Fibroblast of gingiva (primary cell): ENCODE data around the gene FAM98B.

Experiments used
- DNase-seq: peaks from one replicate; pipeline ENCODE4 v3.0.0-alpha.2; 2011; ENCODE audit warnings: low read depth

The FAM98B gene

GRCh38 chr15:38508647-38509046 is 54.7 kb downstream of the FAM98B start:
- no peak for DNase-seq

DNA sequence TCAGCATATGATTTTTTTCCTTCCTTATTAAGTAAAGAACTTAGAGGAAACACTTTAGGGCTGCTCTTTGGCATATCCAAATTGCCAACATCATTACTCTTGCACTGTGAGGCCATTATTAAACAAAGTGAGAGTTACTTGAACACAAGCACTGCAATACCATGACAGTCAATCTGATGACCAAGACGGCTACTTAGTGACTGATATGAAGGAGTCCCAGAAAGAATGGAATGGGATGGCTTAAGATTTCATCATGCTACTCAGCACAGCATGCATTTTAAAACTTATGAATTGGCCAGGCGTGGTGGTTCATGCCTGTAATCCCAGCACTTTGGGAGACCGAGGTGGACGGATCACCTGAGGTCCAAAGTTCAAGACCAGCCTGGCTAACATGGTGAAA is 55.2 kb downstream of the FAM98B start:
- no peak for DNase-seq

DNA sequence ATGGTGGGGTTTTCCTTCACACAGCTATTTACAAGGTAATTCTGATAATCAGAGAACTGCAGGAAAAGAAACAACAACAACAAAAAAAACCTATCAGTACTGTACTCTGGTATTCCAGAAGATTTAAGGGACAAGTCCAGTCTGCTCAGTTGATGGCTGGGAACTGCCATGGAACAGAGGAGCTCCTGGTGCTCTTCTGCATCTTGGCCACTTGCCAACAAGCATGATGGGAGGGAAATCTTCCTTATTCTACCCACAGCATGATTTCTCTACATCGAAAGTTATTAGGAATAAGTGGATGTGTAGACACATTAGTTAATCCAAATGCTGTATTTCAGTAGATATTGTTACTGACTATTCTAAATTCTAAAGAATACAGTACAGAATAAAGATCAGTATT is 59.0 kb downstream of the FAM98B start:
- no peak for DNase-seq

- no peak for DNase-seq
Observed at GRCh38 chr15:38514601-38515000, 60.7 kb downstream of the FAM98B start.

- DNase-seq = no peak
Observed at GRCh38 chr15:38516626-38517025, 62.7 kb downstream of the FAM98B start.

GRCh38 chr15:38517312-38517975 is 63.5 kb downstream of the FAM98B start:
- DNase-seq = no peak

- DNase-seq = no peak
Observed at GRCh38 chr15:38518084-38518483, 64.2 kb downstream of the FAM98B start.

DNA sequence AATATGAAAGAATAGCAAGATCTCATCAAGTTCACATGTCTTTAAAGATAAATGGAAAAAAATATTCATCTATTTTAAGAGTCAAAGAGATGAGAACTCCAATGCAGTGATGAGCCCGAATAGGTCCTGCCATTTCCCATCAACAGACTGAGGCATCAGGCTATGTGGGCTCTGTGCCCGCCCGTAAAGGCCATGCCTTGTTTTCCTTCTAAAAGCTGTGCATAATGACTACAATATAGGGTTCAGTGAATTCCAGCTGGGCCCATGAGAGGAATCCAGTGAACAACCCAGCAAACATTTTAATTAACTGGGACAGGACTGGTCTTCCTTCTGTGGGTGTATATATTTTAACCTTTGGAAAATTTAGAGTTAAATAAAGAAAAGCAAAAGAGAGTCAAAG is 66.1 kb downstream of the FAM98B start:
- DNase-seq = no peak

DNA sequence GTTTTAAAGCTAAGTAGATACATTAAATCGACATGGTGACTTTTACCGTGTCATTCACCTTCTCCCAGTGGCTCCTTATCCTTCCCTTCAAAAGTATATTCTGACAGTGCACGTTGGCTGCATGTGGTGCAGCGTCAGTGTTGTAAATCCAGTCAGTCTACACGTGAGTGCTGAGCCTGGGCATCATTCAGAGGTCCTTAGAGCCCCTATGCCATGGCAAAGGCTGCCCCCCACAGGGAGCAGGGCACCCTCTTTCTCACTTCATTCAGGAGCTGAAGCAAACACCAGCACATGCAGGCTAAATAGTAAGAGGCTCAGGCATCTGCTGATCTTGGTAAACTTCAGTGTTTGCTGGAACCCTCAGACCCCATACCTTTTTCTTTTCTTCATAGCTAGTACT is 67.4 kb downstream of the FAM98B start:
- DNase-seq = no peak

GRCh38 chr15:38522922-38523321 is 69.0 kb downstream of the FAM98B start:
- DNase-seq = no peak

DNA sequence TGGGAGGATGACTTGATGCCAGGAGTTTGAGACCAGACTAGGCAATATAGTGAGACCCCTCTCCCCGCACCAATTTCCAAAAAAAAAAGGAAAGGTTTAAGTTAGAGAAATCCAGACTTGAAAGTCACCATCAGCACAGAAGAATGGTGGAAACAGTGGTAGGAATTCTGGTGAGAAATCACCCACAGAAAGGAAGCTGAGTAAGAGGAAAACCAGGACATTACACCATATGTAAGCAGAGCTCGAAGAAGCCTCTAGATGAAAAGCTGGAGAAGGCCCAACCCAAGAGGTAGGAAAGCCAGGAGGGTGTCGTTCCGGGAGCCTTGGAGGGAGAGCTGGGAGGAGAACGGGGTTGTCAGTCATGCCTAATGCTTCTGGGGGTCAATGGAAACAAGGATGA is 70.2 kb downstream of the FAM98B start:
- DNase-seq = no peak

GRCh38 chr15:38525489-38525888 is 71.6 kb downstream of the FAM98B start:
- DNase-seq = no peak

- DNase-seq = no peak
Observed at GRCh38 chr15:38526158-38526557, 72.2 kb downstream of the FAM98B start.

DNA sequence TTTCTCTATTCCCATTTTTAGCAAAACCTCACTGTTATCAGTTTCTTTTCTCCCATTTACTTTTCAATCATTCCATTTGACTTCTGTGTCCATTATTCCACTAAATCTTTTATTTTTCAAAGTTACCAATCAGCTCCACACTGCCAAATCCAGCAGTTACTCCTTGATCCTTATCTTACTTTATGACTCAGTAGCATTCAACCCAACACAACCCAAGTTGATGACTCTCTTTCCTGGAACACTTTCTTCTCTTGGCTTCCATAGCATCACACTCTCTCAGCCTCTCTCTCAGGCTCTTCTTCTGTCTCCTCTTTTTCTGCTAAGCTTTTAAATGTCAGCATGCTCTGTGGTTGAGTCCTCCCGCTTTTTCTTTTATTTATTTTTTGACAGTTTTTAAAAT is 74.4 kb downstream of the FAM98B start:
- DNase-seq = no peak

DNA sequence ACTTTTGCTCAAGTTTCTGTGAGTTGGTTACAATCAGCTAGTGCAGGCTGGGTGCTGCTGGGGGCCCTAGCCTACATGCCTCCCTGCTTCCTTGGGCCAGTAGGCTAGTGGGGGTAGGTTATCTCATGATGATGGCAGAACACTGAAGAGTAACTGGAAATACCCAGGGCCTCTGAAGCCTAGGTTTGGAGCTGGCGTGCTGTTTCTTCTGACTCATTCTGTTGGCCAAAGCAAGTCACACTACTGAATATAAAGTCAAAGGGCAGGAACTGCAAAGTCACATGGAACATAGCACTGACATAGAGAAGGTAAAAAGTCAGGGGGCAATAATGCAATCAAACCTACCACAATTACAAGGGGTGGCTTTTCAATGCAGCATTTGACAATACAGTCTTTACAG is 76.2 kb downstream of the FAM98B start:
- no peak for DNase-seq

- peak; percentile 20 for DNase-seq
Observed at GRCh38 chr15:38531509-38531908, 77.6 kb downstream of the FAM98B start.

GRCh38 chr15:38532728-38533127 is 78.8 kb downstream of the FAM98B start:
- no peak for DNase-seq

DNA sequence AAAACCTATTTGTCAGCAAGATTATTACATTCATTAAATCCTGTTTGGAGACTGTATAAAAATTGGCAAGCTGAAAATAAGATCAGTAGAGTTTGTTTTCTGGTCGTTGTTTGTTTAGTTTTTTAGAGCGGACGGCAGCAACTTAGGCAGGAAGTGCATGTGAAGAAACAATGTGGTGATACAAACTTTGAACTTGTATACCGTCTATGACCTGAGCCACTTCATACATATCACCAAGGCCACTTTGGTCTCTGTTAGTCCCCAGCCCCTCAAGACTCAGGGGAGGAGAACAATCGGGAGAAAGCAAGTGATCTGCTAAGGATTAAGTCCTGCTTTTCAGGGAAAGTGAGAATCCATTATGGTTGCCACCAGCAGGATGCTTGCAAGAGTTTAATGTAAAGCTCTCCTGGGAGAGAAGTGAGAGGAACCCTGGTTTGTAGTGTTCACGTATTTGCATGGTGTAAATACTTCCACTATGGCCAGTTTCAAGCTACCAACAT is 79.5 kb downstream of the FAM98B start:
- DNase-seq = no peak

- no peak for DNase-seq
Observed at GRCh38 chr15:38533926-38534325, 80.0 kb downstream of the FAM98B start.

- no peak for DNase-seq
Observed at GRCh38 chr15:38534691-38535090, 80.8 kb downstream of the FAM98B start.

DNA sequence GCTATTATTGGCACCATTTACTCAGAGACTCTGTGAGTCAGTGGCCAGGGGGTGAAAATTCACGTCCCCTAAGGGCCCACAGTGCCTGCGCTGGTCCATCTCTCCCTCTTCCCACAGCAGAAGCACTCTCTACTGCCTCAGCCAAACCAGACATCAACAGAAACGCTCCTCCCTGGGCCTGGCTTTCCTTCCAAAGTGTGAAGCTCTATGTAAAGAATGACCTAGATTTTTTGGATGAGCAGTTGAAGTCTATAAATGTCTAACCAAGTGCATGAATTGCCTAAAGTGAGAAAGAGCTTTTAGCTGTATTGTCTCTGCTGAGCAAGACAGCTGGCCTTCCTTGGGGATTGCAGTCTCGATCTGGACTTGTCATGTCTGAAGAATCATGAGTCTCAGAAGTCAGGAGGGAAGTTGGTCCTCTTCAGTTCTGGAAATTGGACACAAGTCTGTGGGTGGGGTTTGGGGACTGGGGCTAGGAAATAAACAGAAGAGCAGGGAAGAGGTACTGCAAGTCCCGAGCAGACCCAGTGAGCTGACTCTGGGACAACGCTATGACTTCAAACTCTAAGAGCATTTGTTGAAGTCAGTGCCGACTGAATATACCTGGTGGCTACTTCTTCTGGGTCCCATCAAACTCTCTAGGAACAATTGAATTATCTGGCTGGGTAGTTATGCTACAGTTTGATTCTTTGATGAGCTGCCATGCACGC is 81.7 kb downstream of the FAM98B start:
- no peak for DNase-seq

DNA sequence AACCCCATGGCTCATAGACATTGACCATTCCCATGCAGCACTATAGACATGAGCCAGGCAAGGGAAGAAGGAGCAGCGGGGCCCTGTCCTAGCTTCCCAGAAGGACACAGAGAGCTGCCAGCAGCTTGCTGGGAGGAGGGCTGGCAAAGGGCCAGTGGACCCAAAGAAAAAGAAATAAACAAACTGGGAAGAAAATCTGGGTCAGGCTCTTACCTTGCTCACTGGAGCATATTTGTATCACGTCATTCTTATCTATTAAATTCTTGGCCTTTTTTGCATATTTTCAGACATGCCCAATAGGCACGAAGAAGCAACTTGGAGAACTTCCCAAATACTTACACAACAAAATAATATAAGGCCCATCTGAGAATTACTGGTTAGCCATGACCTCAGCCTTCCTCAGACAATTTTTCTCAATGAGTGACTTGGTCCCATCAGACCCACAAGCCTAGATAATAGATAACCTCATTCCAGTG is 82.3 kb downstream of the FAM98B start:
- peak; percentile 7 for DNase-seq
